Measurements from ENCODE around the gene MTMR1.

The MTMR1 gene

DNA sequence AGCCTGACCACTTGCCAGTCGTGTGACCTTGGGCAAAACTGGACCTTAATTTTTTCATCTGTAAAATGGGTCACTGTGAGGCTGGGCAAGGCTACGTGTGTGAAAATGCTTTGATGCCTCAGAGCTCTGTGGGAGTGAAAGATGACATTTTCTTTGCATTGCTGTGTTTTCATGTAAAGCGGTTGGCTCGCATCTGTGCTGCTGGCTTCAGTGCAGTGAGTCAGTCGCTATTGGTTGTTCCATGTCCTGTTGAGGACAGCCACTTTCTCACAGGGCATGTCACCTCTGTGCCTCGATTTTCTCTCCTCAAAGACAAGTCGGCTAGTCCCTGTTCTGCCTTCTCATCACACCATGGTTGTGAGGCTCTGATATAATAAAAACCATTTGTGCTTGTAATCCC is 4.4 kb downstream of the MTMR1 start:
- DNase-seq: peak; percentile 49

GRCh38 chrX:150698981-150699380 is 5.8 kb downstream of the MTMR1 start:
- no peak for DNase-seq

- no peak for DNase-seq
Measured at GRCh38 chrX:150700107-150700506, 6.9 kb downstream of the MTMR1 start.

DNA sequence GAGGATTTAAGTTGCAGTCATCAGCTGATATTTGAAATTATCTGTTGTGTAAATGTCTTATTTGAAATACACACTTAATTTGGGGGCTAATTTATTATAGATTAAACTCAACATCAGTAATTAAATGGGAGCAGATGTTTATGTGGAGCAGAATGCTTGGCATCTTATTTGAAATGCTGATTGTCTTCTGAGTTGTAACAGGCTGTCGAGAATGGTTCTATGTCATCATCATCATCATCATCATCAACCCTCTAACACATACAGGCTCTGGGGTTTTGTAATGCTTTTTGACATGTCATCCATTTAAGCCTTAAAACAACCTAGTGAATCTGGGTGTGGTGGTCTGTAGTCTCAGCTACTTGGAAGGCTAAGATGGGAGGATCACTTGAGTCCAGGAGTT is 8.2 kb downstream of the MTMR1 start:
- DNase-seq: no peak

GRCh38 chrX:150702966-150703694 is 9.9 kb downstream of the MTMR1 start:
- no peak for DNase-seq

GRCh38 chrX:150703695-150703974 is 10.4 kb downstream of the MTMR1 start:
- DNase-seq: no peak

GRCh38 chrX:150704030-150704613 is 10.9 kb downstream of the MTMR1 start:
- DNase-seq: peak; percentile 49

GRCh38 chrX:150712619-150713018 is 19.4 kb downstream of the MTMR1 start:
- DNase-seq: no peak

DNA sequence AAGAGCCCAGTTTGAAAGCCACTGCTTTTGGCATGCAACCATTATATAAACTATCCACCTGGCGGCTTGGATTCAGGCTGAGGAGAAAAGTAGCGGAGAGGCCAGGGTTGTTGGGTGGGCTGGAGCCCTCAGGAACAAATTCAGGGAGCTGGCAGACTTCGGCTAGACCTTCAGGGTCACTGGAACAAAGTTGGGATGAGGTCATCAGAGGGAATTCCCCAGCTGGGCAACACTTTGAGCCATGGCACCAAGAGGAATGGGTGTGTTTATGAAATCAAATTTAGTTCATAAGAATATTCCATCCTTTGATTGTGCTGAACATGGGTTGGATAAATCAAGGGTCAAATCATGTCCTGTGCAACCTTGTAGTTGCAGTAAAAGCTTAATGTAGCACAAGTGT is 22.0 kb downstream of the MTMR1 start:
- DNase-seq: no peak

DNA sequence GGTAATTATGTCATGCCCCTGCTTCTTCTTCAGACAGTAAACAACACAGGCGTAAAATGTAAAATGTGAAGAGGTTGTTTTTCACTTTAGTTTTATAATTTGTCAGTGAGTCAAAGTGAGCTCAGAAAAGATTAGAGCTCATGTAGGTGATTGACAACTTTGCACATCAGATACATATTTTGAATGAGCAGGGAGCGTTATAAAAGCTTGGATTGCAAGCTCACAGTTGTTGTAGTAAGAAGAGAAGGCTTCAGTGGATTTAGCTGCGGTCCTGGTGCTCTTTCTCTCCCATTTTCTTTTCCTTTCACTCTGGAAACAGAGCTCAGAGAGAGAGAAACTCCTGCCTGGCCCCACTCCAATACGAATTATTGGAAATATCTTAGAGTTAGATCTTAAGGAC is 26.4 kb downstream of the MTMR1 start:
- DNase-seq: no peak

GRCh38 chrX:150729956-150730355 is 36.8 kb downstream of the MTMR1 start:
- DNase-seq: no peak

DNA sequence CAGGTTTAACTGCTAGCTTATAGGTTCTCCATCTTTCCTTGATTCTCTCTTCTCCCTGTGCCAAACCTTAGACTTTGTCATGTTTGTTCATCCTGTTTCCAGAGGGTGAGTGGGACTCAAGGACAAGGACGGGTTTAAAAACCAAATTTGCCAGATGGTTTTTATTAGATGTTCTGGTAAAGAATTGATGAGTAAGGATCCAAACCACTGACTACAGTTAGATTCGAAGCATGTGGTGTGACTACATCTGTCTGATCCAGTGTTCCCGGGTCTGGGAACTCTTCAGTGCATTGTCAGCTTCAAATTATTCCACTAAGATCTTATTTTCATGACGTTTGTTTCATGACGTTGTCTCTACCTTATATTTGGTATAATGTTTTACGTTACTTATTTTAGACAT is 37.5 kb downstream of the MTMR1 start:
- DNase-seq: no peak

DNA sequence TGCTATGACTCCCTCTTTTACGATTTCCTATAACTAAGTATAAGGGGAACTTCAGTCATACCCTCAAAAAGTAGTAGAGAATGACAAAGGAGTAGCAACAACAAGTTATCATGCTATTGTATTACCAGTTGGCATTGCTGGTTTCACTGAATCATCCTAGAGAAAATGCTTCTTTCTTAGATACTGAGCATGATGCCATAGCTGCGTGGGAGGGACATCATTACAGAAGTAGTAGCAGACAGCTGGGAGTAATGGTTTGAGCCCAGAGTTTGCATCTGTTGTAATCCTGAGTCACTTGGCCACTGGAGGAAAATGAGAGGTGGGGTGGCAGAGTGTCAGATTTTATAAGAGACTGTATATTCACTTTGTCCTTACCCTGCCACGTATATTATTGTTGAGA is 38.6 kb downstream of the MTMR1 start:
- DNase-seq: peak; percentile 75

DNA sequence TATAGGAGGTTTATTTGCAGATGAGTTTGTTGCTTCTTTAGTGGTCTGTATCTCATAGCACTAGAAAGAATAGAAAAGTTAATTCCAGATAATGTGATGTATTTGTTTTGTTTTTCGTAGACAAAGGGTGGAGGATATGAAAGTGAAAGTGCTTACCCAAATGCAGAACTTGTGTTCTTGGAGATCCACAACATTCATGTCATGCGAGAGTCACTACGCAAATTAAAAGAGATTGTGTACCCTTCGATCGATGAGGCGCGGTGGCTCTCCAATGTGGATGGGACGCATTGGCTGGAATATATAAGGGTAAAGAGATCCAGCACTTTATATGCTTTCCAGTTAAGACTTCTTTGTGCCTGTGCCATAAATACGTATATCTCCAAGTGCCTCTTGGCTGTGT is 43.3 kb downstream of the MTMR1 start:
- no peak for DNase-seq

- DNase-seq: no peak
Measured at GRCh38 chrX:150752124-150752523, 58.9 kb downstream of the MTMR1 start.

GRCh38 chrX:150753357-150753756 is 60.2 kb downstream of the MTMR1 start:
- DNase-seq: no peak

DNA sequence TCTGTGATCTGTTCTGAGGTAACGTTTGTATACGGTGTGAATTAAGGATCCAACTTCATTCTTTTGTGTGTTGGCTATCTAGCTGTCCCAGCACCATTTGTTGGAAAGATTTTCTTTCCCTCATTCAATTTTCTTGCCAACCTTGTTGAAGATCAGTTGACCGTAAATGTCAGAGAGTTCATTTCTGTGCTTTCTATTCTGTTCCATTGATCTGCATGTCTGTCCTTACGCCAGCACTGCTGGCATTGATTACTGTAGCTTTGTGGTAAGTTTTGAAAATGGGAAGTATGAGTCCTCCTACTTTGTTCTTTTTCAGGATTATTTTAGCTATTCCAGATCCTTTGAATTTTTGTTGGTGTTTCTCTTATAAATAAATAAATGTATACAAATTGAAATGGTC is 60.8 kb downstream of the MTMR1 start:
- no peak for DNase-seq

- no peak for DNase-seq
Measured at GRCh38 chrX:150757371-150757770, 64.2 kb downstream of the MTMR1 start.

DNA sequence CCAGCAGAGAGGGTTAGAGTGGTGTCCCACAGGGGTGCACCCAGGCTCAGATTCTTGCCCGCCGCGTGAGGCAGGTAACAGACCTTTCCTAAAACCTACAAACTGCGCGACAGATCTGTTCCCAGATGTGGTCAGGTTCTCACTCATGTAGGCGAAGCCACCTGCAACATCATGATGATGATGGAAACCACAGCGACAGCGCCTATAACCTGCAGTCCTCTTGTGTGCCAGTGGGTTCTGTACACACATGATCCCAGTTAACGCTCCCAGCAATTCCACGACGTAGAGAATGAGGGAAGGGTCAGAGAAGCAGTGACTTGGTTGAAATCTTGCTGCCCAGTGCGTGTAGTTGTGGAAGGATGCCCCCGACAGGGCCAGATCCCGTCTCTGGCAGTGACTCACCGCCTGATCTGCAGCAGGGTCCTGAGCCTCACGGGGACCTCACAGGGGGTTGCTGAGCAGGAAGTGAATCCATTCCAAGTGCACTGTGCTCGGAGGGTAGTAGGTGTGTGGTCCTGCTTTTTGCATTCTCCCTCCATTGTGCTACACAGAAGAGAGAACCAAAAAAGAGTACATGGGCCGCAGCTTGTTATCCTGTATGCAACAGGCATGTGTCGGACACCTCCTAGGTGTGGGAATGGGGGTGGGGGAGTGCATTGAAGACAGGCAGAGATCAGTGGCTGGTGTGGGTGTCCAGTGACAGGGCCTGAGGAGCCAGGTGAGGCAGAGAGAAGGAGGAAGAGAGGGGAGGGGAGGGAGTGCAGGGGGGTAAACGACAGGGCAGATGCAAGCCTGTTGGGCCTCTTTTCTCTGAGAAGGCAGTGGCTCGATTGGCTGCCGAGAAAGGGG is 66.6 kb downstream of the MTMR1 start:
- no peak for DNase-seq

- DNase-seq: no peak
Measured at GRCh38 chrX:150761176-150761818, 68.1 kb downstream of the MTMR1 start.

GRCh38 chrX:150761819-150762216 is 68.6 kb downstream of the MTMR1 start:
- DNase-seq: no peak

DNA sequence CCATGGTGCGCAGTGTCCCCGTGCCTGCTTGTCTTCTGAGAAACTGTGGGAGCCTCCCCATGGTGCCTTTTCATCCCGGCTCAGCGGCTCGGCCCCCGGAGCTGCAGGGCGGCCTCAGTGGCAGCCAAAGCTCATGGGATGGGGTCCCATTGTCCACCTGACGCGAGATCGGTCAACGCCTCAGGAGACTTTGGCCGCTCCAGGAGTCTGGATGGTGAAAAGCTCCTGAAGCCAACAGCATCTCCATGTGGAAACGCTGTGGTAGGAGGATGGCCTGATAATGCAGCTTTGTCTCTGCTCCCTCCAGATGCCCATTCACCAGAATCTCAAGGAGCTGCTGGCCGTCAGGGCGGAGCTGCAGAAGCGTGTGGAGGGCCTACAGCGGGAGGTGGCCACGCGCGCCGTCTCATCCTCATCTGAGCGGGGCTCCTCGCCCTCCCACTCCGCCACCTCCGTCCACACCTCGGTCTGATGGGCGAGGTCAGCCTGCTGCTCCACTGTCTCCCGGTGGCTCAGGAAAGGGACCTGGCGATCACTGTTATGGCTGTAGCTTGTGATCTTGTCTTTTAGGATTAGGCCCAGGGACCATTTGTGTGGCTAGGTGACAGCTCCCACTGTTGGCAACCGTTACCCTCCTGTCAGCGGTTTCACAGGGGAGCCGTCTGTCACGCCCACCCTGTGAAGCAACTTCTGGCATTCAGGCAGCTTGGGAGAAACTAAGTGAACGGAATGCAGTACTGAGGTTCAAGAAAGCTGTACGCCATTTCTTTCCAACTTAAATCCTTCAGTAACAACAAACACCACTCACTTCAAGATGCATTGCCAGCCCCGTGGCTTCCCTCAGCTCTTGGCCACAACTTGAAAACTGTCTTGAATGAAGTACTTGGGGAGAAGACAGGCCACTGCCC is 69.3 kb downstream of the MTMR1 start:
- no peak for DNase-seq

Measured in stimulated activated CD4-positive, alpha-beta T cell treated with anti-CD3 and anti-CD28 coated beads, Interleukin-1b, Interleukin-23, amount 100 ng/mL, for 48 hours (primary cell).